Mucosa of rectum (tissue), 2 donors: ENCODE data around the gene TRPM3.

Experiments
- H3K27ac ChIP-seq, 2 donors: one replicate each; pipeline ENCODE4 v1.7.0; 2013; ENCODE audit warnings: inconsistent platforms in 2 of 2, low read depth in 2 of 2, low read length in 2 of 2
- H3K27me3 ChIP-seq, 2 donors: one replicate each; pipeline ENCODE4 v1.7.0; 2013; ENCODE audit warnings: low read length in 2 of 2; ENCODE audit not compliant: control insufficient read depth in 2 of 2, insufficient read depth in 2 of 2
- H3K36me3 ChIP-seq, 2 donors: one replicate each; pipeline ENCODE4 v1.7.0; 2013; ENCODE audit warnings: low read length in 2 of 2; ENCODE audit not compliant: control insufficient read depth in 2 of 2, insufficient read depth in 2 of 2
- H3K4me1 ChIP-seq, 2 donors: one replicate each; pipeline ENCODE4 v1.7.0; 2013; ENCODE audit warnings: low read length in 2 of 2, mild to moderate bottlenecking in 1 of 2; ENCODE audit not compliant: control insufficient read depth in 2 of 2, insufficient read depth in 2 of 2
- H3K4me3 ChIP-seq, 2 donors: one replicate each; pipeline ENCODE4 v1.7.0; 2013; ENCODE audit warnings: low read length in 2 of 2
- H3K9ac ChIP-seq, 2 donors: one replicate each; pipeline ENCODE4 v1.7.0; 2013; ENCODE audit warnings: low read length in 2 of 2, low read depth in 1 of 2, mild to moderate bottlenecking in 1 of 2
- H3K9me3 ChIP-seq, 2 donors: one replicate each; pipeline ENCODE4 v1.7.0; 2013; ENCODE audit warnings: low read length in 2 of 2; ENCODE audit not compliant: control insufficient read depth in 2 of 2
- donor health status: healthy.
- donor health status: Normal muscosa, but diverticular disease.

TRPM3 gene

GRCh38 chr9:70959366-70959765 is 162.1 kb downstream of the TRPM3 start:
- Histone ChIP-seq H3K4me1 (no peaks in the 10 kb centered on the region), H3K4me3 (no peak overlapping the region), H3K9me3 (no peaks in the 10 kb centered on the region), H3K27me3 (peaks cover 0 to 2% of the 10 kb centered on the region in 2 donors), H3K36me3 (no peaks in the 10 kb centered on the region), H3K9ac (no peak overlapping the region), H3K27ac (no peak overlapping the region)

- H3K36me3 ChIP-seq: no peaks in the 10 kb centered on the region
- H3K4me1 ChIP-seq: no peaks in the 10 kb centered on the region
- no peak overlapping the region for H3K27ac ChIP-seq
- H3K9ac ChIP-seq: no peak overlapping the region
- H3K27me3 ChIP-seq: no peaks in the 10 kb centered on the region
- no peak overlapping the region for H3K4me3 ChIP-seq
- no peaks in the 10 kb centered on the region for H3K9me3 ChIP-seq
Observed at GRCh38 chr9:70954596-70955143, 166.8 kb downstream of the TRPM3 start.

GRCh38 chr9:70954126-70954525 is 167.3 kb downstream of the TRPM3 start:
- no peak overlapping the region for H3K9ac ChIP-seq
- H3K36me3 ChIP-seq: no peaks in the 10 kb centered on the region
- no peaks in the 10 kb centered on the region for H3K9me3 ChIP-seq
- H3K27me3 ChIP-seq: no peaks in the 10 kb centered on the region
- no peak overlapping the region for H3K27ac ChIP-seq
- H3K4me1 ChIP-seq: no peaks in the 10 kb centered on the region
- H3K4me3 ChIP-seq: no peak overlapping the region

GRCh38 chr9:70951749-70952727 is 169.4 kb downstream of the TRPM3 start:
- no peaks in the 10 kb centered on the region for H3K27me3 ChIP-seq

GRCh38 chr9:70950270-70950669 is 171.2 kb downstream of the TRPM3 start:
- Histone ChIP-seq H3K9me3 (no peaks in the 10 kb centered on the region), H3K27ac (no peak overlapping the region), H3K4me3 (no peak overlapping the region), H3K4me1 (no peaks in the 10 kb centered on the region), H3K36me3 (no peaks in the 10 kb centered on the region), H3K27me3 (no peaks in the 10 kb centered on the region), H3K9ac (no peak overlapping the region)

More at GRCh38 chr9:70951749-70952727, 169.4 kb downstream of the TRPM3 start:
- no peak overlapping the region for H3K27ac ChIP-seq
- H3K9me3 ChIP-seq: no peaks in the 10 kb centered on the region
- no peaks in the 10 kb centered on the region for H3K36me3 ChIP-seq
- no peaks in the 10 kb centered on the region for H3K4me1 ChIP-seq
- no peak overlapping the region for H3K9ac ChIP-seq
- H3K4me3 ChIP-seq: no peak overlapping the region

- Histone ChIP-seq H3K27me3 (no peaks in the 10 kb centered on the region), H3K9ac (no peak overlapping the region), H3K27ac (no peak overlapping the region), H3K9me3 (no peaks in the 10 kb centered on the region), H3K4me3 (no peak overlapping the region), H3K4me1 (no peaks in the 10 kb centered on the region), H3K36me3 (no peaks in the 10 kb centered on the region)
Observed at GRCh38 chr9:70949239-70949638, 172.2 kb downstream of the TRPM3 start.

GRCh38 chr9:70948744-70949143 is 172.7 kb downstream of the TRPM3 start:
- H3K27ac ChIP-seq: no peak overlapping the region
- H3K27me3 ChIP-seq: no peaks in the 10 kb centered on the region
- no peaks in the 10 kb centered on the region for H3K36me3 ChIP-seq
- H3K4me3 ChIP-seq: no peak overlapping the region
- H3K9ac ChIP-seq: no peak overlapping the region
- no peaks in the 10 kb centered on the region for H3K4me1 ChIP-seq
- no peaks in the 10 kb centered on the region for H3K9me3 ChIP-seq

GRCh38 chr9:70947511-70947910 is 173.9 kb downstream of the TRPM3 start:
- Histone ChIP-seq H3K4me1 (no peaks in the 10 kb centered on the region), H3K9me3 (no peaks in the 10 kb centered on the region), H3K27me3 (no peaks in the 10 kb centered on the region), H3K36me3 (no peaks in the 10 kb centered on the region), H3K27ac (no peak overlapping the region), H3K9ac (no peak overlapping the region), H3K4me3 (no peak overlapping the region)

- no peak overlapping the region for H3K27ac ChIP-seq
- no peaks in the 10 kb centered on the region for H3K4me1 ChIP-seq
- no peaks in the 10 kb centered on the region for H3K27me3 ChIP-seq
- H3K4me3 ChIP-seq: no peak overlapping the region
- no peaks in the 10 kb centered on the region for H3K36me3 ChIP-seq
- H3K9ac ChIP-seq: no peak overlapping the region
- H3K9me3 ChIP-seq: no peaks in the 10 kb centered on the region
Observed at GRCh38 chr9:70947086-70947485, 174.3 kb downstream of the TRPM3 start.

- Histone ChIP-seq H3K9me3 (no peaks in the 10 kb centered on the region), H3K27me3 (no peaks in the 10 kb centered on the region), H3K4me3 (no peak overlapping the region), H3K36me3 (no peaks in the 10 kb centered on the region), H3K4me1 (no peaks in the 10 kb centered on the region), H3K27ac (no peak overlapping the region), H3K9ac (no peak overlapping the region)
Observed at GRCh38 chr9:70945301-70945700, 176.1 kb downstream of the TRPM3 start.
